ENCODE results near the gene FAM229A. TPM values are rescaled to one million over a fixed set of nuclear protein-coding genes. Genes with fewer than 3 reads are reported as not detected.

The FAM229A gene
- total and polyA plus RNA-seq, 2 experiments from 2014 or later: 3.4 to 4.2 TPM

- WGBS (ENCODE audit: low lambda C conversion rate, missing lambda C conversion rate): 26% methylated on average over 9 of the region's 9 CpGs
- H3K4me2 ChIP-seq: peak overlapping the region; percentile 94
- no peaks in the 10 kb centered on the region for H3K36me3 ChIP-seq (replicated peaks; ENCODE audit: insufficient read depth, low read depth)
- TF ChIP-seq CTCF (IDR thresholded peaks at IDR 0.05; ENCODE audit: poor library complexity) (no peak), EZH2 (IDR thresholded peaks at IDR 0.05; ENCODE audit: borderline replicate concordance) (no peak)
- H2AFZ ChIP-seq: no peak overlapping the region
- peaks cover 18% of the 10 kb centered on the region for H4K20me1 ChIP-seq (ENCODE audit: insufficient read depth, poor library complexity, severe bottlenecking)
- H3K9me2 ChIP-seq (replicated peaks; ENCODE audit: insufficient read depth): no peaks in the 10 kb centered on the region
- H3K79me2 ChIP-seq: peaks cover 34% of the 10 kb centered on the region
- peaks cover 8% of the 10 kb centered on the region for H3K4me1 ChIP-seq (ENCODE audit: insufficient read depth)
- H3K9me3 ChIP-seq (ENCODE audit: low read depth): no peaks in the 10 kb centered on the region
- H3K27me3 ChIP-seq: no peaks in the 10 kb centered on the region
- peak overlapping the region; percentile 88 for H3K27ac ChIP-seq
- no peak for DNase-seq (ENCODE audit: low spot score)
- peak overlapping the region; percentile 98 for H3K4me3 ChIP-seq
Observed at GRCh38 chr1:32334274-32334861, 27.9 kb downstream of the FAM229A start.

- H3K36me3 ChIP-seq (replicated peaks; ENCODE audit: insufficient read depth, low read depth): no peaks in the 10 kb centered on the region
- peaks cover 8% of the 10 kb centered on the region for H3K4me1 ChIP-seq (ENCODE audit: insufficient read depth)
- H4K20me1 ChIP-seq (ENCODE audit: insufficient read depth, poor library complexity, severe bottlenecking): peaks cover 18% of the 10 kb centered on the region
- peak overlapping the region; percentile 70 for H3K27ac ChIP-seq
- peaks cover 34% of the 10 kb centered on the region for H3K79me2 ChIP-seq
- WGBS (ENCODE audit: low lambda C conversion rate, missing lambda C conversion rate): 84% methylated on average over 3 of the region's 3 CpGs
- no peaks in the 10 kb centered on the region for H3K9me2 ChIP-seq (replicated peaks; ENCODE audit: insufficient read depth)
- DNase-seq (ENCODE audit: low spot score): no peak
- no peaks in the 10 kb centered on the region for H3K27me3 ChIP-seq
- H2AFZ ChIP-seq: no peak overlapping the region
- H3K4me3 ChIP-seq: no peak overlapping the region
- TF ChIP-seq CTCF (IDR thresholded peaks at IDR 0.05; ENCODE audit: poor library complexity) (no peak), EZH2 (IDR thresholded peaks at IDR 0.05; ENCODE audit: borderline replicate concordance) (no peak), EZH2phosphoT487 (IDR thresholded peaks at IDR 0.05; ENCODE audit: low read depth, severe bottlenecking, unreplicated experiment) (no peak)
- no peaks in the 10 kb centered on the region for H3K9me3 ChIP-seq (ENCODE audit: low read depth)
- H3K4me2 ChIP-seq: peak overlapping the region; percentile 94
Observed at GRCh38 chr1:32333251-32333963, 28.9 kb downstream of the FAM229A start.

GRCh38 chr1:32332290-32333079 lies 29.8 kb downstream of the FAM229A start:
- 90% methylated on average over 3 of the region's 3 CpGs for WGBS (ENCODE audit: low lambda C conversion rate, missing lambda C conversion rate)
- no peak for DNase-seq (ENCODE audit: low spot score)
- Histone ChIP-seq H3K79me2 (peaks cover 34% of the 10 kb centered on the region), H3K4me1 (ENCODE audit: insufficient read depth) (peaks cover 8% of the 10 kb centered on the region), H3K9me2 (replicated peaks; ENCODE audit: insufficient read depth) (no peaks in the 10 kb centered on the region), H3K9me3 (ENCODE audit: low read depth) (no peaks in the 10 kb centered on the region), H3K4me3 (no peak overlapping the region), H3K27ac (peak overlapping the region; percentile 70), H2AFZ (no peak overlapping the region), H3K4me2 (peak overlapping the region; percentile 94), H3K27me3 (no peaks in the 10 kb centered on the region), H4K20me1 (ENCODE audit: insufficient read depth, poor library complexity, severe bottlenecking) (peaks cover 18% of the 10 kb centered on the region), H3K36me3 (replicated peaks; ENCODE audit: insufficient read depth, low read depth) (no peaks in the 10 kb centered on the region)
- no peak for TF ChIP-seq CTCF (IDR thresholded peaks at IDR 0.05; ENCODE audit: poor library complexity)

Measured in hepatocyte (in vitro differentiated cells).